Tibial nerve (tissue), 3 donors: ENCODE data around the gene HRCT1.

Experiments
- EP300 ChIP-seq, 2 donors: sonication (generic); formaldehyde crosslinking; IDR thresholded peaks; one replicate each; pipeline ENCODE4 v1.6.1; 2017; ENCODE audit warnings: antibody characterized with exemption in 2 of 2, mild to moderate bottlenecking in 1 of 2
- POLR2A ChIP-seq, 2 donors: fragments of 450-650 bp; IDR thresholded peaks; one replicate each; pipeline ENCODE4 v1.6.1; 2017; ENCODE audit warnings: antibody characterized with exemption in 2 of 2, mild to moderate bottlenecking in 2 of 2, moderate library complexity in 2 of 2

DNA sequence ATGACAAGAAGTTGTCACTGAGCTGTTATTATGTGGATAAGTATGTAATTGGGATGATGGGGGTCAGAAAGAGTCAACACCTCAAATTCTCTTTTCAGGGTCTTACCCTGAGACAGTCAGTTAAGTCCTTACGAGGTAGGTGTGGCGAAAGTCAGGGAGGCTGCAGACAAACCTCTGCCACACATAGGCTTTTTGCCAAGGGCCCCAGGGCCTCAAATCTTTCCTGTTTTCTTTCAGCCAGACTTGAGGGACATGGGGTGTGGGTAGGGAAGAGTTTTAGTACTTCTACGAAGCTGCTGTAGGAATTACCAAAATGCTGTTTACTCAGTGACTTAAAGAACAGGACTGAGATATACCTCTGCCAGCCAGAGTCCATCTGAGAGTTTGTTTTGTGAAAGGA is 38.2 kb downstream of the HRCT1 start:
- TF ChIP-seq POLR2A (IDR thresholded peaks at IDR 0.05) = no peak
- TF ChIP-seq EP300 (IDR thresholded peaks at IDR 0.05) = no peak
